Measurements from ENCODE around the gene TRIP13.
"Not testable (repeated sequence)": the region's sequence is repeated elsewhere in the genome, so short reads cannot be mapped to it uniquely, and the experiment has no call there.

TRIP13 gene

GRCh38 chr5:849651-850301 is 42.9 kb upstream of the TRIP13 start:
- DNase-seq (ENCODE audit: low read depth) = no peak
- H3K4me3 ChIP-seq (ENCODE audit: low read depth, low read length) = no peak overlapping the region
- TF ChIP-seq CTCF (conservative IDR thresholded peaks at IDR 0.05; ENCODE audit: low read depth, low read length) = no peak

GRCh38 chr5:850511-851006 is 42.1 kb upstream of the TRIP13 start, which contains the start of gene ZDHHC11:
Gene ZDHHC11 (minus strand): TSS chr5:850986. CDS start chr5:850602, 384 bp downstream.
- no peak within 1 kb of the TSS for H3K4me3 ChIP-seq (ENCODE audit: low read depth, low read length)
- DNase-seq (ENCODE audit: low read depth) = no peak
- TF ChIP-seq CTCF (conservative IDR thresholded peaks at IDR 0.05; ENCODE audit: low read depth, low read length) = no peak

- TF ChIP-seq CTCF (conservative IDR thresholded peaks at IDR 0.05; ENCODE audit: low read depth, low read length) = no peak
- DNase-seq (ENCODE audit: low read depth) = no peak
- H3K4me3 ChIP-seq (ENCODE audit: low read depth, low read length) = no peak overlapping the region
Measured at GRCh38 chr5:851076-851475, 41.6 kb upstream of the TRIP13 start.

GRCh38 chr5:851553-851952 is 41.1 kb upstream of the TRIP13 start:
- no peak overlapping the region for H3K4me3 ChIP-seq (ENCODE audit: low read depth, low read length)
- no peak for TF ChIP-seq CTCF (conservative IDR thresholded peaks at IDR 0.05; ENCODE audit: low read depth, low read length)
- no peak for DNase-seq (ENCODE audit: low read depth)

- H3K4me3 ChIP-seq (ENCODE audit: low read depth, low read length) = no peak overlapping the region
- DNase-seq (ENCODE audit: low read depth) = no peak
- no peak for TF ChIP-seq CTCF (conservative IDR thresholded peaks at IDR 0.05; ENCODE audit: low read depth, low read length)
Measured at GRCh38 chr5:852018-852417, 40.7 kb upstream of the TRIP13 start.

- no peak for TF ChIP-seq CTCF (conservative IDR thresholded peaks at IDR 0.05; ENCODE audit: low read depth, low read length)
- H3K4me3 ChIP-seq (ENCODE audit: low read depth, low read length) = no peak overlapping the region
- DNase-seq (ENCODE audit: low read depth) = no peak
Measured at GRCh38 chr5:852431-853401, 40.0 kb upstream of the TRIP13 start.

GRCh38 chr5:853416-854090 is 39.1 kb upstream of the TRIP13 start:
- DNase-seq (ENCODE audit: low read depth); H3K4me3 ChIP-seq (ENCODE audit: low read depth, low read length): not testable (repeated sequence)

All from choroid plexus epithelial cell (primary cell).